Upper lobe of left lung (tissue), 6 donors: Measurements from ENCODE around the gene RNASE7. TPM values are rescaled to one million over a fixed set of nuclear protein-coding genes. Genes with fewer than 3 reads are reported as not detected.

Experiments used
- ATAC-seq, 2 donors: fragments of 200-7000 bp; cut with Tn5 transposase; one replicate each; pipeline ENCODE4 v1.9.1; 2022; ENCODE audit warnings: mild to moderate bottlenecking in 2 of 2, moderate library complexity in 2 of 2; ENCODE audit not compliant: low FRiP score in 2 of 2
- DNase-seq, 2 donors: peaks; one replicate each; pipeline ENCODE4 v3.0.0-alpha.2; 2019 to 2020
- H3K27ac ChIP-seq, 4 donors: fragments of 200-600 bp; sonication (generic); one replicate each; pipeline ENCODE4 v1.5.1; 2016 to 2019
- H3K27me3 ChIP-seq, 4 donors: fragments of 200-600 bp; sonication (generic); one replicate each; pipeline ENCODE4 v1.5.1; 2017 to 2019
- H3K36me3 ChIP-seq, 4 donors: fragments of 200-600 bp; sonication (generic); one replicate each; pipeline ENCODE4 v1.5.1; 2016 to 2019
- H3K4me1 ChIP-seq, 4 donors: fragments of 200-600 bp; sonication (generic); one replicate each; pipeline ENCODE4 v1.5.1; 2018 to 2019
- H3K4me3 ChIP-seq, 4 donors: fragments of 200-600 bp; sonication (generic); one replicate each; pipeline ENCODE4 v1.5.1; 2017 to 2019; ENCODE audit warnings: mild to moderate bottlenecking in 2 of 4, moderate library complexity in 1 of 4
- H3K9me3 ChIP-seq, 4 donors: fragments of 200-600 bp; sonication (generic); one replicate each; pipeline ENCODE4 v1.5.1; 2018 to 2019
- CTCF ChIP-seq, 6 experiments: fragments of 450-650 bp in 4 of 6; fragments of 200-600 bp in 2 of 6; sonication (generic) in 2 of 6; IDR thresholded peaks; one replicate each; pipeline ENCODE4 v1.5.1; 2016 to 2019; ENCODE audit warnings: antibody characterized with exemption in 6 of 6
- EP300 ChIP-seq, 4 donors: sonication (generic); formaldehyde crosslinking; IDR thresholded peaks; one replicate each; pipeline ENCODE4 v1.5.1; 2017; ENCODE audit warnings: antibody characterized with exemption in 4 of 4, control low read depth in 2 of 4
- POLR2A ChIP-seq, 4 donors: fragments of 450-650 bp; IDR thresholded peaks; one replicate each; pipeline ENCODE4 v1.5.1; 2016 to 2017; ENCODE audit warnings: antibody characterized with exemption in 4 of 4, mild to moderate bottlenecking in 2 of 4
- POLR2AphosphoS5 ChIP-seq, 2 donors: sonication (generic); formaldehyde crosslinking; IDR thresholded peaks; one replicate each; pipeline ENCODE4 v1.5.1; 2017; ENCODE audit warnings: antibody characterized with exemption in 2 of 2
- WGBS, 2 donors: methylation state at CpG; one replicate each; pipeline ENCODE4 v1.1.5; 2017 to 2018; 5-methylcytosine and 5-hydroxymethylcytosine counted together
- total RNA-seq, 6 donors: library from RNA; depleted of rRNA in 4 of 6; stranded (reverse); fragments of >200 nt in 4 of 6; gene quantifications; one replicate each; pipeline versions ENCODE4 v1.1.0 to v1.2.1, GENCODE V29; 2016 to 2021
- donor health status: DM: no; HTN: no; CAD: no; lungs with moderate emphysema.
- donor health status: DM: no; HTN: yes; CAD: no; lungs with severe emphysema.

Gene RNASE7
- total RNA-seq, 6 donors from 2014 or later = not detected

DNA sequence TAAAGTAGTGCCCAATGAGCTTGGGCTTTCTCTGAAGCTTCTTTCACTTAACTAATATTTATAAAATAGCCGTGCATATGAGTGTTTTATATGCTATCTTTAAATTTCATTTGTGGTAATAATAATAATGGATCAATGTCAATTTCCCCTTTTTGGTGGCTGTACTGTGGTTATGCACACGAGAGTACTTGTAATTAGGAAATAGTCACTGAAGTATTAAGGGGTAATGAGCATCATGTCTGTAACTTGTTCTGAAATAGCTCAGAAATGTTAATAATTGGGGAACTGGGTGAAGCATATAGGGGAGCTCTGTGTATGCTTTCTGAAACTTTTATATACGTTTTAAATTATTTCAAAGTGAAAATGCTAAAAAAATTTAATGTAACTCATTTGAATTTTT is 8.4 kb downstream of the RNASE7 start:
- WGBS, 2 donors = 62 to 76% methylated on average over 3 of the region's 3 CpGs
- no peaks in the 10 kb centered on the region for H3K36me3 ChIP-seq
- no peak for ATAC-seq
- H3K4me3 ChIP-seq = no peak overlapping the region
- peaks cover 8 to 17% (median 12%) of the 10 kb centered on the region in 4 donors for H3K4me1 ChIP-seq
- no peaks in the 10 kb centered on the region for H3K9me3 ChIP-seq
- DNase-seq = no peak
- H3K27me3 ChIP-seq = no peaks in the 10 kb centered on the region
- TF ChIP-seq CTCF (IDR thresholded peaks at IDR 0.05) = no peak
- no peak for TF ChIP-seq POLR2AphosphoS5 (IDR thresholded peaks at IDR 0.05)
- TF ChIP-seq EP300 (IDR thresholded peaks at IDR 0.05) = no peak
- no peak for TF ChIP-seq POLR2A (IDR thresholded peaks at IDR 0.05)
- H3K27ac ChIP-seq = no peak overlapping the region

- Histone ChIP-seq H3K27me3 (no peaks in the 10 kb centered on the region), H3K36me3 (no peaks in the 10 kb centered on the region), H3K9me3 (no peaks in the 10 kb centered on the region), H3K4me1 (peaks cover 0 to 10% (median 3%) of the 10 kb centered on the region in 4 donors), H3K27ac (no peak overlapping the region), H3K4me3 (no peak overlapping the region)
- ATAC-seq (no peak), DNase-seq (no peak)
- WGBS, 2 donors = 88 to 91% methylated on average over 20 of the region's 20 CpGs
- TF ChIP-seq EP300 (IDR thresholded peaks at IDR 0.05) (no peak), POLR2AphosphoS5 (IDR thresholded peaks at IDR 0.05) (no peak), POLR2A (IDR thresholded peaks at IDR 0.05) (no peak), CTCF (IDR thresholded peaks at IDR 0.05) (no peak)
Measured at GRCh38 chr14:21053184-21054122, 11.3 kb downstream of the RNASE7 start.

- Histone ChIP-seq H3K4me1 (peaks cover 0 to 10% (median 3%) of the 10 kb centered on the region in 4 donors), H3K27me3 (no peaks in the 10 kb centered on the region), H3K36me3 (no peaks in the 10 kb centered on the region), H3K4me3 (no peak overlapping the region), H3K27ac (no peak overlapping the region), H3K9me3 (no peaks in the 10 kb centered on the region)
- ATAC-seq (no peak), DNase-seq (no peak)
- 46 to 51% methylated on average over 3 of the region's 3 CpGs for WGBS, 2 donors
- TF ChIP-seq POLR2AphosphoS5 (IDR thresholded peaks at IDR 0.05) = no peak
- TF ChIP-seq EP300 (IDR thresholded peaks at IDR 0.05) = no peak
- no peak for TF ChIP-seq CTCF (IDR thresholded peaks at IDR 0.05)
- TF ChIP-seq POLR2A (IDR thresholded peaks at IDR 0.05) = no peak
Measured at GRCh38 chr14:21054123-21054767, 12.1 kb downstream of the RNASE7 start.

- H3K4me3 ChIP-seq = no peak overlapping the region
- ATAC-seq (no peak), DNase-seq (no peak)
- H3K4me1 ChIP-seq = peaks cover 0 to 10% (median 3%) of the 10 kb centered on the region in 4 donors
- H3K27ac ChIP-seq = no peak overlapping the region
- 71 to 79% methylated on average over 4 of the region's 4 CpGs for WGBS, 2 donors
- no peak for TF ChIP-seq EP300 (IDR thresholded peaks at IDR 0.05)
- no peak for TF ChIP-seq POLR2A (IDR thresholded peaks at IDR 0.05)
- no peak for TF ChIP-seq POLR2AphosphoS5 (IDR thresholded peaks at IDR 0.05)
- H3K36me3 ChIP-seq = no peaks in the 10 kb centered on the region
- H3K9me3 ChIP-seq = no peaks in the 10 kb centered on the region
- H3K27me3 ChIP-seq = no peaks in the 10 kb centered on the region
Measured at GRCh38 chr14:21054768-21055145, 12.6 kb downstream of the RNASE7 start.

GRCh38 chr14:21055432-21056117 is 13.4 kb downstream of the RNASE7 start:
- H3K27ac ChIP-seq = no peak overlapping the region
- H3K4me3 ChIP-seq = no peak overlapping the region
- H3K9me3 ChIP-seq = no peaks in the 10 kb centered on the region
- ATAC-seq (peak in 1 of 2 donors; percentile 19), DNase-seq (no peak)
- WGBS, 2 donors = 53 to 60% methylated on average over 5 of the region's 5 CpGs
- H3K27me3 ChIP-seq = no peaks in the 10 kb centered on the region
- TF ChIP-seq CTCF (IDR thresholded peaks at IDR 0.05) (no peak), EP300 (IDR thresholded peaks at IDR 0.05) (no peak), POLR2AphosphoS5 (IDR thresholded peaks at IDR 0.05) (no peak), POLR2A (IDR thresholded peaks at IDR 0.05) (no peak)
- peaks cover 0 to 10% (median 3%) of the 10 kb centered on the region in 4 donors for H3K4me1 ChIP-seq
- H3K36me3 ChIP-seq = no peaks in the 10 kb centered on the region
